Measurements from ENCODE around the gene EDEM1.

DNA sequence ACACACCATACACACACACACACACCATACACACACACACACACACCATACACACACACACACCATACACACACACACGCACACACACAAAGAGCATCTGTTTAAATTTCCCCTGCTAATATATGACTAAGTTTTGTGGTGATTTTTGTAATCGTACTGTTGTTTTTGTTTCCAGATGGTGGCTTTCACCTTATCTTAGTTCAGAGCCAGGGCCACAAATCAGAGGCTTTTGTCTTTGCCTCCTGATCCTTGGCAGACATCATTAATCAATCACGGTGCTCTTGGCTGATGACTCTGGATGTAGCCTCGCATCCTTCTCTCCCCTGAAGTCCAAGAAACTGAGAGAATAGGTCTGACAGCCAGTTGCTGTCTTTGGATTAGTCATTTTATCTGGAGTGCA is 52.1 kb downstream of the EDEM1 start:
- TF ChIP-seq, protein P1, sequence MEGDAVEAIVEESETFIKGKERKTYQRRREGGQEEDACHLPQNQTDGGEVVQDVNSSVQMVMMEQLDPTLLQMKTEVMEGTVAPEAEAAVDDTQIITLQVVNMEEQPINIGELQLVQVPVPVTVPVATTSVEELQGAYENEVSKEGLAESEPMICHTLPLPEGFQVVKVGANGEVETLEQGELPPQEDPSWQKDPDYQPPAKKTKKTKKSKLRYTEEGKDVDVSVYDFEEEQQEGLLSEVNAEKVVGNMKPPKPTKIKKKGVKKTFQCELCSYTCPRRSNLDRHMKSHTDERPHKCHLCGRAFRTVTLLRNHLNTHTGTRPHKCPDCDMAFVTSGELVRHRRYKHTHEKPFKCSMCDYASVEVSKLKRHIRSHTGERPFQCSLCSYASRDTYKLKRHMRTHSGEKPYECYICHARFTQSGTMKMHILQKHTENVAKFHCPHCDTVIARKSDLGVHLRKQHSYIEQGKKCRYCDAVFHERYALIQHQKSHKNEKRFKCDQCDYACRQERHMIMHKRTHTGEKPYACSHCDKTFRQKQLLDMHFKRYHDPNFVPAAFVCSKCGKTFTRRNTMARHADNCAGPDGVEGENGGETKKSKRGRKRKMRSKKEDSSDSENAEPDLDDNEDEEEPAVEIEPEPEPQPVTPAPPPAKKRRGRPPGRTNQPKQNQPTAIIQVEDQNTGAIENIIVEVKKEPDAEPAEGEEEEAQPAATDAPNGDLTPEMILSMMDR (conservative IDR thresholded peaks at IDR 0.05), result no peak
- TF ChIP-seq ZFX (IDR thresholded peaks at IDR 0.05), result no peak
